Peyer's patch (tissue), 4 donors: ENCODE results near the gene JPH4.

Experiments
- POLR2A ChIP-seq, 2 donors: fragments of 450-650 bp; IDR thresholded peaks; one replicate each; pipeline ENCODE4 v1.5.1; 2017; ENCODE audit warnings: antibody characterized with exemption in 2 of 2, mild to moderate bottlenecking in 2 of 2, moderate library complexity in 2 of 2
- TF ChIP-seq, protein P1 (sequence below), 6 experiments: fragments of 450-650 bp in 4 of 6; fragments of 200-600 bp in 2 of 6; sonication (generic) in 1 of 6; IDR thresholded peaks; one replicate each; pipeline ENCODE4 v1.5.1; 2017 to 2019; ENCODE audit warnings: antibody characterized with exemption in 6 of 6, mild to moderate bottlenecking in 3 of 6, moderate library complexity in 1 of 6

DNA sequence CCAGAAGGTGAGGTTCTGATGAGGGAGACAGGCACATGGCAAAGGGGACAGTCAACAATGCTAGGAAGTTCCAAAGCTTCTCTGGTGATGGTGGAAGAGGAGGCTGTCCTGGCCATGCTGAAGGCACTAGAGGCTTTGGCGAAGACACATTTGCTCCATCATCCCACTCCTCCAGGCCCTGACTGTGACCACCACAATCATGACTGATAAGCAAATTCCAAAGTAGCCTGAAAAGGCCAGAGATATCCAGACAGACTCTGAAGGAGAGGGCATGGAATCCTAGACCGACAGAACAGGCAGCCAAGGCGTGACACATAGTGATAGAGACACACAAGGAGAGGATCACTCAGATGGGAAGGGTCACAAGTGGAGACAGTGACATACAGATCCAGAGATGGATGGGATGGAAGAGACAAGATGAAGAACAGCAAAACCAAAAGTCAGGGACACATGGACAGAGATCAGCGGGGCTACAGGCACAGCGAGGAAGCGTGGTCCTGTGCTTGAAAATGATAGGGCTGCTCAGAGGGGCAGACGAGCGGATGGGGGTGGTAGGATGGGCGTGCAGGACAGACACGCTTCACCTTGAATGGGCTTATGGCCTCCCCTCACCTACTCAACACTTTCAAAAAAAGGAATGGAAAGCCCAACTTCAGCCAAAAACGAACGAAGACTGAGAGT lies 28.3 kb downstream of the JPH4 start:
- TF ChIP-seq, protein P1, sequence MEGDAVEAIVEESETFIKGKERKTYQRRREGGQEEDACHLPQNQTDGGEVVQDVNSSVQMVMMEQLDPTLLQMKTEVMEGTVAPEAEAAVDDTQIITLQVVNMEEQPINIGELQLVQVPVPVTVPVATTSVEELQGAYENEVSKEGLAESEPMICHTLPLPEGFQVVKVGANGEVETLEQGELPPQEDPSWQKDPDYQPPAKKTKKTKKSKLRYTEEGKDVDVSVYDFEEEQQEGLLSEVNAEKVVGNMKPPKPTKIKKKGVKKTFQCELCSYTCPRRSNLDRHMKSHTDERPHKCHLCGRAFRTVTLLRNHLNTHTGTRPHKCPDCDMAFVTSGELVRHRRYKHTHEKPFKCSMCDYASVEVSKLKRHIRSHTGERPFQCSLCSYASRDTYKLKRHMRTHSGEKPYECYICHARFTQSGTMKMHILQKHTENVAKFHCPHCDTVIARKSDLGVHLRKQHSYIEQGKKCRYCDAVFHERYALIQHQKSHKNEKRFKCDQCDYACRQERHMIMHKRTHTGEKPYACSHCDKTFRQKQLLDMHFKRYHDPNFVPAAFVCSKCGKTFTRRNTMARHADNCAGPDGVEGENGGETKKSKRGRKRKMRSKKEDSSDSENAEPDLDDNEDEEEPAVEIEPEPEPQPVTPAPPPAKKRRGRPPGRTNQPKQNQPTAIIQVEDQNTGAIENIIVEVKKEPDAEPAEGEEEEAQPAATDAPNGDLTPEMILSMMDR (IDR thresholded peaks at IDR 0.05), result no peak
- no peak for TF ChIP-seq POLR2A (IDR thresholded peaks at IDR 0.05)
